DOHH2 (cell line): ENCODE results near the gene CTDP1.

Experiments
- H3F3A ChIP-seq: fragments of 200-600 bp; sonication (generic), shearing (Covaris generic); 2 replicates; pipeline ENCODE4 v1.6.0; 2016; ENCODE audit warnings: antibody characterized with exemption, mild to moderate bottlenecking; ENCODE audit not compliant: control insufficient read depth, insufficient read depth
- H3K27ac ChIP-seq: fragments of 200-600 bp; sonication (generic); 2 replicates; pipeline ENCODE4 v1.5.1; 2014; ENCODE audit warnings: low read depth, mild to moderate bottlenecking, low read length, moderate library complexity
- H3K27me3 ChIP-seq: fragments of 200-600 bp; sonication (generic); 2 replicates; pipeline ENCODE4 v1.6.1; 2014; ENCODE audit warnings: mild to moderate bottlenecking, low read length, mixed read lengths; ENCODE audit not compliant: control insufficient read depth
- H3K36me3 ChIP-seq: fragments of 200-600 bp; sonication (generic); 2 replicates; pipeline ENCODE4 v1.6.1; 2014; ENCODE audit warnings: mild to moderate bottlenecking, low read length, moderate library complexity, mixed read lengths; ENCODE audit not compliant: control insufficient read depth
- H3K4me1 ChIP-seq: fragments of 200-600 bp; sonication (generic); 2 replicates; pipeline ENCODE4 v1.6.1; 2014; ENCODE audit warnings: mild to moderate bottlenecking, low read length, mixed read lengths; ENCODE audit not compliant: control insufficient read depth
- H3K4me2 ChIP-seq: fragments of 200-600 bp; sonication (generic); 2 replicates; pipeline ENCODE4 v1.6.0; 2014; ENCODE audit warnings: mild to moderate bottlenecking, low read length, moderate library complexity
- H3K4me3 ChIP-seq: fragments of 200-600 bp; sonication (generic); 2 replicates; pipeline ENCODE4 v1.5.1; 2014; ENCODE audit warnings: mild to moderate bottlenecking, low read length, mixed read lengths
- H3K79me2 ChIP-seq: fragments of 200-600 bp; sonication (generic); 2 replicates; pipeline ENCODE4 v1.6.1; 2014; ENCODE audit warnings: mild to moderate bottlenecking, low read length, mixed read lengths; ENCODE audit not compliant: control insufficient read depth
- H3K9me2 ChIP-seq: fragments of 200-600 bp; sonication (generic); replicated peaks from 2 replicates; pipeline ENCODE4 v1.6.1; 2014; ENCODE audit warnings: mild to moderate bottlenecking, low read length, mixed read lengths; ENCODE audit not compliant: control insufficient read depth
- H3K9me3 ChIP-seq: fragments of 200-600 bp; sonication (generic); 2 replicates; pipeline ENCODE4 v1.6.1; 2014; ENCODE audit warnings: antibody characterized with exemption, low read length, mixed read lengths; ENCODE audit not compliant: control insufficient read depth, insufficient read depth
- H4K20me1 ChIP-seq: fragments of 200-600 bp; sonication (generic); 2 replicates; pipeline ENCODE4 v1.6.0; 2014; ENCODE audit warnings: low read depth, mild to moderate bottlenecking, antibody characterized with exemption, low read length, moderate library complexity; ENCODE audit not compliant: control insufficient read depth, insufficient read depth
- EZH2phosphoT487 ChIP-seq: fragments of 200-600 bp; sonication (generic); IDR thresholded peaks from 2 replicates; pipeline ENCODE4 v1.6.1; 2017; ENCODE audit warnings: borderline replicate concordance, mild to moderate bottlenecking, antibody characterized with exemption, low read length, moderate library complexity, mixed read lengths
- TF ChIP-seq, protein P1 (sequence below): fragments of 200-600 bp; sonication (generic); IDR thresholded peaks from one replicate; pipeline ENCODE4 v1.5.1; 2014; ENCODE audit warnings: antibody characterized with exemption, mild to moderate bottlenecking, low read depth, low read length; ENCODE audit not compliant: poor library complexity, severe bottlenecking

CTDP1 gene

DNA sequence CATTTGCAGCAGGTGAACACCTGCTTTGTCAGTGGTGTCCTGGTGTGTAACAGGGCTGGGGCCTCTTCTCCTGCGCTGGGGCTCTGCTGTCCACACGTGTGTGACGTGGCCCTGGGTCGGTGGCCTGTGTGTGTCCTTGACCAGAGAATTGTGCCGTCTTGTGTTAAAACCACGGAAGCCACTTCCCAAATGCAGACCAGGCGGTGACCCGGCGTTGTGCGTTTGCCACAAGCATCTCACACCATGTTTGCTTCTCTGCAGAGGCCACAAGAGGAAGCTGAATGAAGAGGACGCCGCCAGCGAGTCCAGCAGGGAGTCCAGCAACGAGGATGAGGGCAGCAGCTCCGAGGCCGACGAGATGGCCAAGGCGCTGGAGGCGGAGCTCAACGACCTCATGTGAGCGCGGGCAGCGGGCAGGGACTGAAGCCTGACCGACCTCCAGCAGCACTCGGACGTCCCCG lies 73.8 kb downstream of the CTDP1 start:
- Histone ChIP-seq H3K9me3 (no peaks in the 10 kb centered on the region), H3K27me3 (no peaks in the 10 kb centered on the region), H3K4me2 (no peak overlapping the region), H3K9me2 (no peaks in the 10 kb centered on the region), H3K36me3 (peaks cover 11% of the 10 kb centered on the region; the same call in 1 of the 2 replicates), H4K20me1 (no peaks in the 10 kb centered on the region), H3K4me3 (no peak overlapping the region), H3K27ac (no peak overlapping the region), H3F3A (no peaks in the 10 kb centered on the region), H3K4me1 (no peaks in the 10 kb centered on the region), H3K79me2 (no peaks in the 10 kb centered on the region)
- TF ChIP-seq EZH2phosphoT487 = no peak
- TF ChIP-seq, protein P1, sequence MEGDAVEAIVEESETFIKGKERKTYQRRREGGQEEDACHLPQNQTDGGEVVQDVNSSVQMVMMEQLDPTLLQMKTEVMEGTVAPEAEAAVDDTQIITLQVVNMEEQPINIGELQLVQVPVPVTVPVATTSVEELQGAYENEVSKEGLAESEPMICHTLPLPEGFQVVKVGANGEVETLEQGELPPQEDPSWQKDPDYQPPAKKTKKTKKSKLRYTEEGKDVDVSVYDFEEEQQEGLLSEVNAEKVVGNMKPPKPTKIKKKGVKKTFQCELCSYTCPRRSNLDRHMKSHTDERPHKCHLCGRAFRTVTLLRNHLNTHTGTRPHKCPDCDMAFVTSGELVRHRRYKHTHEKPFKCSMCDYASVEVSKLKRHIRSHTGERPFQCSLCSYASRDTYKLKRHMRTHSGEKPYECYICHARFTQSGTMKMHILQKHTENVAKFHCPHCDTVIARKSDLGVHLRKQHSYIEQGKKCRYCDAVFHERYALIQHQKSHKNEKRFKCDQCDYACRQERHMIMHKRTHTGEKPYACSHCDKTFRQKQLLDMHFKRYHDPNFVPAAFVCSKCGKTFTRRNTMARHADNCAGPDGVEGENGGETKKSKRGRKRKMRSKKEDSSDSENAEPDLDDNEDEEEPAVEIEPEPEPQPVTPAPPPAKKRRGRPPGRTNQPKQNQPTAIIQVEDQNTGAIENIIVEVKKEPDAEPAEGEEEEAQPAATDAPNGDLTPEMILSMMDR = no peak

DNA sequence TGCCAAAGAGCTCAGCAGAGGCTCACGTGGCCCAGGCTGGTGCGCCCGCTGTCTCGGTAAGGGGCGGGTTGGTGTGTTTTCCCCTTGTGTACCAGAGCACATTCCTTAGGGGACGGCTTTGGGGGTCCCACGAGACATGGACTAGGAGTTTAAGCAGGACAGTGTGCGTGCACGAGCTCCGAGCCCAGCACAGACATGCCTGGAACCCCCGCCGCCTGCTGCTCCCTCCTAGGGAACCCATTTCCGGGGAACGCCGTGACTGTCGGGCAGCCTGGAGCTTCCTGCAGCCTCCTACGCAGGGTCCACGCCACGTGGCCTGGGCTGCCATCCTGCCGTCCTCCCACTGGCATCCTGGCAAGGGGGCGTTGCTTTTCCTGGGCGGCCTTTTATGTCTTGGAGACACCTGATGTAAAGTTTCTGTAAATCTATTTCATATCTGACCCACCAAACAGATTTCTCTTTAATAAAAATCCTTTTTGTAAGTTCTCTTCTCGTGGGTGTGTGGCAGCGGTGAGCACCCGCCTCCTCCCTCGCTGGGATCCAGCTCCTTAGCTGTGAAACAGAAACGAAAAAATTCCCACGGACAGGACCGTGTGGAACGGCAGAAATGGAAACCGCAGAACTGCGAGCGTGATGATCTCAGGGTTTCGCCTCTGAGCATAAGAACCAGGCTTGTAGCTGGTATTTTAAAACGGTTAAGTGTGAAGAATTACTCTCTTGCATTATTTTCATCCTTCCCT lies 74.6 kb downstream of the CTDP1 start:
- no peak overlapping the region for H3K4me3 ChIP-seq
- no peaks in the 10 kb centered on the region for H3K27me3 ChIP-seq
- H3K36me3 ChIP-seq = peaks cover 11% of the 10 kb centered on the region; the same call in 1 of the 2 replicates

DNA sequence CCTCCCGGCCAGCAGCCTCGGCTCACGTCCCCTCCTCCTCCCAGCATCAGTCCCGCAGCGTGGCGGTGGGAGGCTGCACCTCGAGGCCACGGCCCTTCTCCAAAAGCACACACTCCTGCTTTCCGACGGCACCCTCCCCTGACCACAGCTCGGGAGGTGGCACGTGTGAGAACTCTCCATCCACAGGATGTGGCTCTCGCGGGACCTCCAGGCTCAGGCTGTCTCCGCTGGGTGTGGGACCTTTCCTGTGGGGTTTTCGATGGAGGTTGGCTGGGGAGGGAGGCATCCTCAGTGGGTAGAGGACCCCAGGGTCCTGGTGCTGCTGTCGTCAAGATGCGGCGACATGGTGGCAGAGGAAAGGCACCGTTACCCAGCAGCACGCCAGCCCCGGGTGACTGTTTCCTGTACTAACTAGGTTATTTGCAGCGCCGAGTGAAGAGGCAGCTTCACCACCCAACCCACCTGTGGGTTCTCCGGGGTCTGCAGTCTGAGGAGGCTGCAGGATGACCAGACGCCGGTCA lies 75.3 kb downstream of the CTDP1 start:
- Histone ChIP-seq H3K4me2 (no peak overlapping the region), H3F3A (no peaks in the 10 kb centered on the region), H4K20me1 (no peaks in the 10 kb centered on the region), H3K27me3 (no peaks in the 10 kb centered on the region), H3K9me3 (no peaks in the 10 kb centered on the region), H3K79me2 (no peaks in the 10 kb centered on the region), H3K4me1 (no peaks in the 10 kb centered on the region), H3K4me3 (no peak overlapping the region), H3K9me2 (no peaks in the 10 kb centered on the region), H3K27ac (no peak overlapping the region), H3K36me3 (peaks cover 11% of the 10 kb centered on the region; the same call in 1 of the 2 replicates)
- TF ChIP-seq, protein P1 = no peak
- TF ChIP-seq EZH2phosphoT487 = no peak

More for the DNA sequence above, 74.6 kb downstream of the CTDP1 start:
- Histone ChIP-seq H3K4me2 (no peak overlapping the region), H3K27ac (no peak overlapping the region), H3K79me2 (no peaks in the 10 kb centered on the region), H3K4me1 (no peaks in the 10 kb centered on the region), H3K9me3 (no peaks in the 10 kb centered on the region), H3F3A (no peaks in the 10 kb centered on the region), H4K20me1 (no peaks in the 10 kb centered on the region), H3K9me2 (no peaks in the 10 kb centered on the region)
- TF ChIP-seq, protein P1 = no peak
- TF ChIP-seq EZH2phosphoT487 = no peak
